Epithelial cell of proximal tubule (primary cell): ENCODE data around the gene HMOX2. TPM values are rescaled to one million over a fixed set of nuclear protein-coding genes. Genes with fewer than 3 reads are reported as not detected.

Source experiments
- DNase-seq: peaks from one replicate; pipeline ENCODE4 v3.0.0-alpha.2; 2011; ENCODE audit warnings: low read depth
- H3K4me3 ChIP-seq: 2 replicates; pipeline ENCODE4 v1.5.1; 2011; ENCODE audit warnings: low read depth, mild to moderate bottlenecking, low read length
- CTCF ChIP-seq: conservative IDR thresholded peaks from 2 replicates; pipeline ENCODE4 v1.5.1; 2012; ENCODE audit warnings: low read depth, mild to moderate bottlenecking, low read length
- total RNA-seq: library from RNA; depleted of rRNA; stranded (reverse); fragments of >200 nt; gene quantifications from 2 replicates; pipeline ENCODE4 v1.2.3, GENCODE V29; 2015

Gene HMOX2, protein sequence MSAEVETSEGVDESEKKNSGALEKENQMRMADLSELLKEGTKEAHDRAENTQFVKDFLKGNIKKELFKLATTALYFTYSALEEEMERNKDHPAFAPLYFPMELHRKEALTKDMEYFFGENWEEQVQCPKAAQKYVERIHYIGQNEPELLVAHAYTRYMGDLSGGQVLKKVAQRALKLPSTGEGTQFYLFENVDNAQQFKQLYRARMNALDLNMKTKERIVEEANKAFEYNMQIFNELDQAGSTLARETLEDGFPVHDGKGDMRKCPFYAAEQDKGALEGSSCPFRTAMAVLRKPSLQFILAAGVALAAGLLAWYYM
- 75.9 and 105 TPM in 2 replicates for total RNA-seq

GRCh38 chr16:4475880-4476788, at the start of gene HMOX2:
HMOX2 (plus strand) TSS chr16:4476398; CDS start chr16:4505525, 29,127 bp downstream.
- no peak for DNase-seq
- TF ChIP-seq CTCF: peak; percentile 38
- peak within 1 kb of the TSS; percentile 99 for H3K4me3 ChIP-seq

DNA sequence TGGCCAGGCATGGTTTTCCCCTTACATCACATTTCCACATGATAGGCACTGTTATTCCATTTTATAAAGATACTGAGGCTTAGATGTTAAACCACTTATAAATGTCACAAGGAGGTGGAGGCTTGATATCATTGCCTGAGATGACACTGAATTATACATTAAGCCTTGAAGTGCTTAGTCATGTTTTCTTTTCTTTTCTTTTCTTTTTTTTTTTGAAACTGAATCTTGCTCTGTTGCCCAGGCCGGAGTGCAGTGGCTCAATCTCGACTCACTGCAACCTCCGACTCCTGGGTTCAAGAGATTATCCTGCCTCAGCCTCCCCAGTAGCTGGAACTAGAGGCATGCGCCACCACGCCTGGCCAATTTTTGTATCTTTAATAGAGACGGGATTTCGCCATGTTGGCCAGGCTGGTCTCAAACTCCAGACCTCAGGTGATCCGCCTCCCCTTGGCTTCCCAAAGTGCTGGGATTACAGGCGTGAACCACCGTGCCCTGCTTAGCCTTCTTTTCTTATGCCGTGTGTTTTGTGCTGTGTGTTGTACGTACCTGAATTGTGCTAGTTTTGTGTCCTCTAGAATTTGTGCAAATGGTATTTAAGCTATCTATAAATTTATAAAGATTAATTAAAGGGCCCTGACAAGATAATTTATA, 49.4 kb upstream of the HMOX2 start:
- TF ChIP-seq CTCF: no peak
- peak overlapping the region; percentile 98 for H3K4me3 ChIP-seq
- DNase-seq: no peak

DNA sequence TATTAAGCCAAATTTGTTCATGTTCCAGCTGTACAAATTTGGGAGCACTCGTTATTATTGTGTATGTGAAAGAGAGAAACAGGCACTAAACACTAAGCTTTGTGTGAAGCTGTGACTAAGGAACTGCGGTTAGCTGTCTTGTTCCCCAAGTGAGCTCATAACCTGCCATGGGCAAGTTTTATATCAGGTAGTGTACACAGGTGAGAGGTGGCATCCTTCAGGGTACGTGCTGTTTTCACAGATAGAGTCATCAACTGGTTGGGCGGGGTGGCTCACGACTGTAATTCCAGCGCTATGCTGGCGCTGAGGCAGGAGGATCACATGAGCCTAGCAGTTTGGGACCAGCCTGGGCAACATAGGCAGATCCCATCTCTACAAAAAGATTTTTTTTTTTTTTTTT, 47.7 kb upstream of the HMOX2 start:
- no peak for DNase-seq
- H3K4me3 ChIP-seq: no peak overlapping the region
- TF ChIP-seq CTCF: no peak

GRCh38 chr16:4431023-4431422, 45.2 kb upstream of the HMOX2 start:
- no peak for DNase-seq
- TF ChIP-seq CTCF: no peak
- no peak overlapping the region for H3K4me3 ChIP-seq

DNA sequence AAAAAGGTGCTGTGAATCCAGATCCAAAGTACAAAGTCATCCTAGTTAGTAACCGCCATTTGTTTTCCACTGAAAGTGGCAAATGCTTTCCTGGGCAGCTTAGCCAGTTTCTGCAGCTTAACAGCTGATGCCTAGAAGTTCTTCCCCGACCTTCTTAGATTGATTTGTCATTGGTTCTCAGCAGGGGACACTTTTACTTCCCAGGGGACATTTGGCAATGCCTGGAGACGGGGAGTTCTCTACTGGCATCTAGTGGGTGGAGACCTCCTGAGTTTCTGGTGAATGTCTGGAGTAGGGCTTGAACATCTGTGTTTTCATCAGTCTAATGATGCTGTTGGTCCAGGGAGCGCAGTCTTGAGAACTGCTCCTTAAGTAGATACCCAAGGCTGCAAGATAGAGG, 43.0 kb upstream of the HMOX2 start:
- no peak overlapping the region for H3K4me3 ChIP-seq
- TF ChIP-seq CTCF: no peak
- DNase-seq: no peak

DNA sequence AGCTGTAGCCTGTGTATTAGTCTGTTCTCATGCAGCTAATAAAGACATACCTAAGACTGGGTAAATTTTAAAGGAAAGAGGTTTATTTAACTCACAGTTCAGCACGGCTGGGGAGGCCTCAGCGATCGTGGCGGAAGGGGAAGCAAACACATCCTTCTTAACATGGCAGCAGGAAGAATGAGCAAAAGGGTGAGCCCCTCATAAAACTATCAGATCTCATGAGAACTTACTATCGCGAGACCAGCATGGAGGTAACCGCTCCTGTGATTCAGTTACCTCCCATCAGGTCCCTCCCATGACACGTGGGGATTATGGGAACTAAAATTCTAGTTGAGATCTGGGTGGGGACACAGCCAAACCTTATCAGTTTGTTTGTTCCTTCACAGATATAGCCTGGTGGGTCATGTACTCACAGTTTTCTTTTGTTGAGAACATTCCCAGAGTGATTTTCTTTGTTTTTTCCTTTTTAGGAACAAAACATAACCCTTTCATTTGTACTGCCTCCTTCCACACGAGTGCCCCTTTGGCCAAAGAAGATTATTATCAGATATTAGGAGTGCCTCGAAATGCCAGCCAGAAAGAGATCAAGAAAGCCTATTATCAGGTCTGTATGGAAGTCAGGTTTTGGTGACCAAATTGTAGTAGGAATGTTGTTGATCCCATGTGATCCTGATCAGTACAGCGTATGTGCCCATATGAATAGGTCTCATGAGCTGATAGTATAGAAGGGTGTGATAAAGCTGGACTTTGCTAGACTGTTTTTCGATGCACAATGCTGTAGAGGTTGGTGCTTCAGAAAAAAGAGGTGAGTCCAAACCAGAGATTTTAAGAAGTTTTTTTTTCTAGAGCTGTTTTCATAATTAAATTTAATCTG, 42.0 kb upstream of the HMOX2 start:
- no peak for TF ChIP-seq CTCF
- no peak overlapping the region for H3K4me3 ChIP-seq
- no peak for DNase-seq
